Hematopoietic multipotent progenitor cell (in vitro differentiated cells): Measurements from ENCODE around the gene NEK10. TPM values are rescaled to one million over a fixed set of nuclear protein-coding genes. Genes with fewer than 3 reads are reported as not detected.

Experiments
- DNase-seq, 3 donors: peaks; one replicate each; pipeline ENCODE4 v3.0.0-alpha.2; 2011 to 2015; ENCODE audit warnings: low read depth in 2 of 3, low spot score in 2 of 3
- total RNA-seq: library from RNA; depleted of rRNA; stranded (reverse); fragments of >200 nt; gene quantifications from one replicate; pipeline ENCODE4 v1.2.3, GENCODE V29; 2012

The NEK10 gene
- total RNA-seq, 1 donor: 1.3 TPM

DNA sequence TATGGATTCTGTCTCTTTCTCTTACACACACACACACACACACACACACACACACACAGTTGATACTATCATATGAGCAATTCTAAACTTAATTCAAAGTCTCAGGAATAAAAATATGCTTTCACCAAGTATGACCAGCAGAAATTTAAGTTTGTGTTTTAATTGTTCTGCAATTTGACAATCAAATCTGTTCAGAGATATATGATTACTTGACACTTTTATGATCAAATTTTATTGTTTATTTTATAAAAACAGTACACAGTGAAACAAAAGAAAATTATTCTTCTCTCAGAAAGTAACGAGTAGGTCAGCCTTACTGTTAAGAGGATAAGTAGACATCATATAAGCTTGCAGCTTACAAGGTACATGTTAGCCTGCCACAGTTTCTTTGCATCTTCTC, 114.3 kb downstream of the NEK10 start:
- no peak for DNase-seq

DNA sequence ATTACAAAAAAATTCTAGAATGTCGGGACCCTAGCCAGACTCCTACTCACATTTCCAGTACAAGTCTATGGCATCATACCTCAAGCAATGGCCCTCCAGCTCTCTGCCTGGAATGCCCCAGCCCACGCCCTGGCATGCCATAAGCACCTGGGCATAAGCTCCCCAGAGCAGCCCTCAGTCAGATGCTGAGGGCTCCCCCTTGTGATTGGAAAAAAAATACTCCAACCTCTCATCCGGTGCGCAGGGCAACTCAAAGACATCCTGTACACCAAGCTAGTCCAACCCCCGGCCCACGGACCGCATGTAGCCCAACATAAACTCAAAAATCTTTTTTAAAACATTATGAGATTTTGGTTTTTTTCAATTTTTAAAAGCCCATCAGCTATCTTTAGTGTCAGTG, 115.4 kb downstream of the NEK10 start:
- DNase-seq: no peak

DNA sequence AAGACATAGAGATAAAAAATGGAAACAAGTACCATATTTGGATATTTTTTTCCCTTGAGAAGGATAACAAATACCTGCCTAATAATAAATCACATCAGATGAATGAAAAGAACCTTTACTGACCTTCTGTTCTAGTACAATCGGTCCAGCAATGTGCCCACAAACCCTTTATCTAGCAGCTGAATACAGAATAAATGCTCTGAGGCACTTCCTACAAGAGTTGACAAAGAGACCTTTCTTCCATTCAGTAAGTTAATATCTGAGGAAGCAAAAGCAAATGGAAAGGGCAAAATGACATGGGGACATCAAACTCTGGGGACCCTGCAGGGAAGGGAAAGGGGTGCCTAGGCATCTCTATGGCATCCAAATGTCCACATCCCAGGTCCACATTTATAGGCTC, 115.8 kb downstream of the NEK10 start:
- DNase-seq: no peak

DNA sequence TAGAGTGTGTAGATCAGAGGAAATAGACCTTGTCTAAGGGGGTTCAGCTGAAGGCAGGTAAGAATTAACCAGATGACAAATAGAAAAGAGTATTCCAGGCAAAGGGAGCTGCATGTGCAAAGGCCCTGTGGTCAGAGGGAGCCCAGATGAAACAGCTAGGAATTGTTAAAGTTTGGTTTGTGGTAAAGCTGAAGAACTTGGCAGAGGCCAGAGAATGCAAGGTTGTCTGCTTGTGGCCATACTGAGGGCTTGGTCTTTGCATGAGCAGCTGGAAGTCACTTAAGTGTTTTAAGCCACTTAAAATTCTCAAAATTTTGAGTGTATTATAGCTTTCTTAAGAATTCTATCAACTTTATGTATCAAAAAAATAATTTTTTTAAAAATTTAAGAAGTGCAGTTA, 116.5 kb downstream of the NEK10 start:
- no peak for DNase-seq

DNA sequence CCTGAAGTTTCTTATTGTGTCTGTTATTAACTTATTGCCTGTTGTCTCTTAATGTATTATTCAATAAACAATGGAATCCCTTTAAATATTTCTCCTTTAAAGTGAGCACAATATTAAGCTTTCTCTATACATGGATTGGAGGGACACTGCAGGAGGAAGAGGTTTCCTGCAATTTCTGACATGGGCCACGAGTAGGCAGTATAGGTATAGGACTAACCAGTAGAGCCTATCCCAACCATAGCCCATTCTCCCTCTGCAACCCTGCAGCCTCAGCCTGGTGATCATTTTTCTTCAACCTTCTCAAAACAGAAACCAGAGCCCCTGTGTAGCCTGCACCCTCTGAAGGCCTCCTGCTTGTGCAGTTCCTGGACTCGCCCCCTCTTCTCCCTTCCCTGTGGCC, 124.8 kb downstream of the NEK10 start:
- no peak for DNase-seq

DNA sequence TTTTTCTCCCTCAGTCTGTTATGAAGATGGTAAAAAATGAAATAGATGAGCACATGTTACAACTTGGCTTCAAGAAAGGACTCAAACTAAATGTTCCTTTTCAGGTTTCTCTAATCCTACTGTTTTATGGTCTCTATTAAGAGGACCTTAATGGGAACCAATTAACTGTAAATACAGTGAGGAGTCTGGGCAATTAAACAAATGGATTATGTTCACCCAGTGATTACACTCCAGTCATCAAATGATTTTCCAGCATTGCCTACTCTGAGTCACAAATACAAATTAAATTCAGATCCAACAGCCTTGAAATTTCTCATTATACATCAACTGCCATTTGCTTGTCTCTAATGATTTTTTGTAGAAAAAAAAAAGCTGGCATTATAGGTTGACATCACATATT, 129.2 kb downstream of the NEK10 start:
- DNase-seq: no peak

DNA sequence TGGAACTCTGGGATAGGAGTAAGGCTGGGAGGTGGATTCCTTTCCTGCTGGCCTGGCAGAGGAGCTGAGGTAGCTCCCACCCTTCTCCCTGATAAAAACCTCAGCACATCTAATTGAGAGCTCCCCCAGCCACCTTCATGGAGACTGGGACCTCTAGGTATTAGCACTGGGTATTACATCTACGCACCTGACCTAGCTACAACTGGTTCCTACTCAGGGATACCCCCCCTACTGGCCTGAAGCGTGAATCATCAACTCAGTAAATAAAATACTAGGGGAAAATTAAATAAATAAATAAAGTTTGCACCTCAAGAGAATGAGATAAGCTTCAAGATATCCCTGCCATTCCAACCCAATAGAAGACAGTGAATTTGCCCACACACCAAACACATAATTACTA, 140.4 kb downstream of the NEK10 start:
- DNase-seq: no peak

DNA sequence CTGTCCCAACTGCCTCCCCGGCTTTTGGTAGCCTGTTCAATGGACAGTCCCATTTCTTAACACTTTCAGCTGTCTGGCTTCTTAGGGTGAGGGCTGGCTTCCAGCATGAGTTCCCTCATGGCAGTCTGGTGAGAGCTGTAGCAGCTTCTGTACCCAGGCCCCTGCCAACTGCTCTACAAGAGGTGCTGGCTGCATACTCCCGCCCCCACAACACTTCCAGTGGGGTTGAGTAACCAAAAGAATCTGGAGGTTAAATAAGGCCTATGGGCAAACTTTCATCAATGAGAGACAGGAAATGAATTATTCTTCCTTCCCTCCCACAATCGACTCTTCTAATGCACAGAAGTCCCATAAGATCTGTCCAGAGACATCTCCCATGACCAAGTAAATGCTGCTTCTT, 145.0 kb downstream of the NEK10 start:
- DNase-seq: no peak

DNA sequence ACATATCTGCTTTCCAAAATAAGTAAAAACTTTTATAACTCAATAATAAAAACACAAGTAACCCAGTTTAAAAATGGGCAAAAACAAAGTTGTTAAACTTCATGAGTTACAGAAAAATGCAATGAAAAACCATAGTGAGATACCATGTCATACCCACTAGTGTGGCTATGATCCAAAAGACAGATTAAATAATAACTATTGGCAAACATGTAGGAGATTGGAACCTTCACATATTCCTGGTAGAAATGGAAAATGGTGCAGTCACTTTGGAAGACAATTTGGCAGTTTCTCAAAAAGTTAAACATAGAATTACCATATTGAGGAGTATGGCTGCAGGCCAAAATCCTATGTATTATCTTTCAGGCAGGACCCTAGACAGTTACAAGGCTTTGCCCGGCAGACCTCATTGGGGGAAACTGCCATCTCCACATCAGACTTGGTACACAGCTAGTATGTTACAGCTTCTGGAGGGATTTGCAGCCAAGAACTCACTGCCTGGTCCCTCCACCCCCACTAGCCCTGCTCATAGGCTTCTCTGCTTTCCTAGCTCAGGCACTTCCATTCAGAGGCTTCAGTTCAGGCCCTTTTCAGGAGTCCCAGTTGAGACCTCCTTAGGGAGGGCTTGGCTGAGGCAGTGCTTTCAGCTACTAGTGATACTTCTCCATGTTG, 147.8 kb downstream of the NEK10 start:
- no peak for DNase-seq

DNA sequence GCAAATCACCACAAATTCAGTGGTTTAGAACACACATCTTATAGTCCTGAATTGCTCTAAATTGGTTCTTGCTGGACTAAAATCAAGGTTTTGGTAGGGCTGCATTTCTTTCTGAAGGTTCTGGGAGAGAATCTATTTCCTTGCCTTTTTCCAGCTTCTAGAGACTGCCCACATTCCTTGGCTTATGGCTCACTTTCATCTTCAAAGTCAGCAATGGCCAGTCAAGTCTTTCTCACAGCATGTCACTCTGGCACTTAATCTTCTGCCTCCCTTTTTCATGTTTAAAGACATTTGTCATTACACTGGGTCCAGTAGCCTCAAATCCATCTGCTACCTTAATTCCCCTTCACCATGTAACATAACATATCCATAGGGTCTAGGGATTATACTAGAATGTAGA, 149.0 kb downstream of the NEK10 start:
- no peak for DNase-seq

DNA sequence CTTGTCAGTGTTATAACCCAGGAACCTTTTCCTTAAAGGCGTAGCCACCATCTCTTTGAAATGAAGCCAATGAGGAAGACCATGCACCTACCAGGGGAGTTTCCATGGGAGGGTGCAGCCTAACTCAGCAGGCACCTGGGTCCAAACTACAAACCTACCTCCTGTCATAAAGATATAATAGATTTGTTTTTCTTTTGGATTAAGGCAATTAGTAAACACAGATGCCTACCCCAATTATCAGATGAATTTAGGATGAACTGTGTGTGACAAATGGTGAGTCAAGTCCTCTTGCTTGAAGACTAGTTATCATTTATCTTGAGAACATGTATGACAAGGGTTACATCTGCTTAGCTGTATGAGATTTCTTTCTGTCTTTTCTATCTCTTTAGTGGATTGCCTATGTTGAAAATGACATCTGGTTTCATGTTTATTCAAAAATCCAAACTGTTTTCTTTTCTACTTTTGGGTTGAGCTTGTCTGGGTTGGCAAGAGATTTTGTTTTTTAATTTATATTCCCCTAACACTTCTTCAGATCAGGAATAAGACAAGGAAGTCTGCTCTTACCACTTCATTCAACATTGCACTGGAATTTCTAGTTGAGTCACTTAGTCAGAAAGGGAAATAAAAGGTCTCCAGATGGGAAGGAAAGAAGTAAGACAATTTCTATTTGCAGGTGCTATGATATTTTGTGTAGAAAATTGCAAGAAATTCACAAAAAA, 149.9 kb downstream of the NEK10 start:
- no peak for DNase-seq

DNA sequence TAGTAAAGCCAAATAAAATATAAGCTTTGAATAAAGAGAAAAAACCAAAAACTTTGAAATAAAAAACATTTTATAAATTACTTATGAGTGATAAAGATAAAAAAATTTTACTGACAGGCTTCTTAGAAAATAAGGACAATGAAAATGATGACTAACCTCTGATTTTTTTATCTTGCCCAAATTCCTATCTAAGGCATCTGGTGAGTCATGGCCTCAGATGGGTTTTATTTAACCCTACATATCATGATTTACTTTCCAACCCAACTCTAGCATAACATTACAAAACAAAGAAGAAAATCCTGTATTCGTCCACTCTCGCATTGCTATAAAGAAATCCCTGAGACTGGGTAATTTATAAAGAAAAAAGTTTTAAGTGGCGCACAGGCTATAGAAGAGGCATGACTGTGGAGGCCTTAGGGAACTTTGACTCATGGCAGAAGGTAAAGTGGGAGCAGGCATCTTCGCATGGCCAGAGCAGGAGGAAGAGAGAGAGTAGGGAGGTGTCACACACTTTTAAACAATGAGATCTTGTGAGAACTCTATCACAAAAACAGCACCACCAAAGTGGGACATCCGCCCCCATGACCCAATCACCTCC, 152.1 kb downstream of the NEK10 start:
- DNase-seq: no peak

DNA sequence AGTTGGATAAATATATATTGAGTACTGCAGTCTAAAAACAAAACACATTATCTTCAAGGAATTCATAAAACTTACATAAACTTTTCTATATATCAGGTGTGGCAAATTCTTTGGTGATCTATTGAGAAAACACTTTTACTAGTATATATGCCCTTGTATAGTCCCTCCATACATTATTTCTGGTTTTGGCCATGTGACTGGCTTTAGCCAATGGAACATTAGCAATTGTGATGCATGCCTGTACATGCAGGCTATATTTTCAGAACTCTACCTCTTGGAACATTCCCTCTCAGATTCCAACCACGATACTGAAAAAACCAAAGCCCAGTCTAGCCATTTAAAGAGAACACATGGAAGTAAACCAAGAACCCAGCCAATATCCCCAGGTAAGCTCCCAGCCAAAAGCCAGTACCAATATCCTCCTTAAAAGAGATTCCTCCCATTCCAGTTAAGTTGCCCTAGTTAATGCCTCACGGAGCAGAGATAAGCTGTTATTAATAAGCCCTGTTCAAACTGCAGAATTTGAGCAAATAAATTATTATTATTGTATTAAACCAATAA, 152.8 kb downstream of the NEK10 start:
- DNase-seq: no peak

DNA sequence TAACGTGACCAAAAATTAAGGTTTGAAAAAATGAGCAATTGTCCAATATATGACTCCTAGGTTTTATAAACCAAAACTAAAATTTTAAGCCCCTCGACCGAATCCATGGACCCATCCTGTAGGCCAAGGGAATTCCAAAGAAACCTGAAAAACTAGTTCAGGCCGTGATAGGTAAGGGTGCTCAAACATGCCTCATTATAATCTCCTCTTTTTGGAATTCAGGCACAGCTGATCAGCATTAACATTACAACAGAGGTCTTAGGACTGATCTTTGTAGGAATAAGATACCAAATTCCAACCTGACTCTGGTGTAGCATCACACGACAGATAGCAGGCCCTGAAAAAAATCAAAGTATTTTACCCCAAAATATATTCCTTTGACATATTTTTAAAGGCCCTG, 155.7 kb downstream of the NEK10 start:
- no peak for DNase-seq

DNA sequence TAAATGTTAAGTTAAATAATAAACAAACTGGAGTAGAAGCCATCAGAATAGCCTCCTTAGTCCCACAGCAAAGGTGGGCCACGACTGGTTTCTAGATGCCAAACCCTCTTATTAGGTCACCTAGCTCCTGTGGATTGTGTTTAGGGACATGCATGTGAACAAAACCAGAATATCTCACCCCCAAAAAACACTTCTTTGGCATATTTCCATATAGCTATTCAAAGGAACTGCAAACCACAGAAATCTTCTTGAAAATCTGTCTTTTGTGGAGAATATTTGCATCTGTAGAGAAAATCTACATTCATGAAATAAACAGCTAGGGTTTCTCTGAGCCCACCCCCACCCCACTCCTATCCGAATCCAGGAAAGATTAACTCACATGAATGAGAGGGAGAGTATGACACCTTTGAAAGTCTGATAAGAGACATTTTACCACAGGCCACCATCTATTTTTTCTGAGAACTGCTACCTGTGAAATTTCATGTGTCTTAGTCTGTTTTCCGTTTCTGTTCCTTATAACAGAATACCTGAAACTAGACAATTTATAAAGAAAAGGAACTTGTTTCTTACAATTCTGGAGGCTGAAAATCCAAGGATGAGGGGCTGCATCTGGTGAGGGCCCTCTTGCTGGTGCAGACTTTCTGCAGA, 159.4 kb downstream of the NEK10 start:
- DNase-seq: no peak

DNA sequence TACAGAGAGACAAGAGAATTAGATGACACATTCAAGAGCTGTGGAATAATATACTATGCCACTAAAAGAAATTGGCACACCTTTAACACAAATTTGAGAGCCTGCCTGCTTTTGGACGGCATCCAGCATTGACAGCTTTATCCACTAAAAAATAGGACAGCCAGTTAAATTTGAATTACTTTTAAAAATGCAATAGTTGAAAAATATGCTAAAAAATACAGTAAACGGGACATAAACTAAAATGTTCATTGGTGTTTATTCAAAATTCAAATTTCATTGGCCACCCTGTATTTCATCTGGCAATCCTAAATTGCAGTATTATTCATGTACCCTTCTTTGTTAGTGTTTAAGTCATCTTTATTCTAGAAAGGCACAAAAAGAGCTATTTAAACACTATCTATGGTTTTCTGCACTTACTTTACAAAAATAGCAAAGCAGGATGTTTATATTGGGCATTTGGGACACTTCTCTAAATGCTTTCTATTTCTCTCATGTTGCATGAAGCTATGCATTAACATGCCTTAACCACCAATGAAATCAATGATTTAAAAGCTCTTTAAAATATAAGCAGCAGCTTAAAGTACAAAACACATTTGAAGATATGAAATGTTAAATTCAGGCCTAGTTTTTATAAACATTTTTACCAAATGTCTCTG, 160.1 kb downstream of the NEK10 start:
- no peak for DNase-seq

DNA sequence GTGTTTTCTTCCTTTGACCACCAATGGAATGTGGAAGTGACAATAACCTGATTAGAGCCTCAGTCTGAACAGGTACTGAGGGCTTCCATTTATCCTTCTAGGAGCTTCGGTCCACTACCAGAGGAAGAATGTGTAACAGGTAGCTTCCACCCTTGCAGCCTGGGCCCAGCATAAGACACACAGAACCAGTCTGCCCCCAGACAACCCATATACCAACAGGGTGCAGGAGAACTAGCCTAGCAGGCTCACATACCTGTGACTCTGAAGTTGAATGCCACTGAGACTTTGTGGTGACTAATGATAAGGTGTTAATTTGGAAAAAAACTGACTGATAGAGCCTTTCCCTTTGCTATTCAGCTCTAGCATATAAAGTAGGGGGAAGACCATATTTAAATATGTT, 166.2 kb downstream of the NEK10 start:
- no peak for DNase-seq

DNA sequence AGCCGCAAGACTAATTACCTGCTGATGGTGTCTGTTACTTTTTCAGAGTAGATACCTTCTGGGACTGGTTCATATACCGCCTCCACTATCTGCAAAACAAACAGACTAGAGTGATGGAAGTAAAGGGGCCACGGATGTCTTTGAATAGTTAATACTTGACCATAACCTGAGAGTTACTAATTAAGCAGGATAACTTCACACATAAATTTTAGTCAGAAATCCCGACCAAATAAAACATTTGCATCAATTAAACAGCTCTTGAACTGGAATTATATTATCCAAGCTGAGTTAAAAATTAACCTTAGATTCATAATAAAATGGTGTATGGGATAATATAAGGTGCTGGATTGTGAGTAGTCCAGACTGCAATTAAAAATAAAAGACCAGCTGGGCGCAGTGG, 167.7 kb downstream of the NEK10 start:
- no peak for DNase-seq

DNA sequence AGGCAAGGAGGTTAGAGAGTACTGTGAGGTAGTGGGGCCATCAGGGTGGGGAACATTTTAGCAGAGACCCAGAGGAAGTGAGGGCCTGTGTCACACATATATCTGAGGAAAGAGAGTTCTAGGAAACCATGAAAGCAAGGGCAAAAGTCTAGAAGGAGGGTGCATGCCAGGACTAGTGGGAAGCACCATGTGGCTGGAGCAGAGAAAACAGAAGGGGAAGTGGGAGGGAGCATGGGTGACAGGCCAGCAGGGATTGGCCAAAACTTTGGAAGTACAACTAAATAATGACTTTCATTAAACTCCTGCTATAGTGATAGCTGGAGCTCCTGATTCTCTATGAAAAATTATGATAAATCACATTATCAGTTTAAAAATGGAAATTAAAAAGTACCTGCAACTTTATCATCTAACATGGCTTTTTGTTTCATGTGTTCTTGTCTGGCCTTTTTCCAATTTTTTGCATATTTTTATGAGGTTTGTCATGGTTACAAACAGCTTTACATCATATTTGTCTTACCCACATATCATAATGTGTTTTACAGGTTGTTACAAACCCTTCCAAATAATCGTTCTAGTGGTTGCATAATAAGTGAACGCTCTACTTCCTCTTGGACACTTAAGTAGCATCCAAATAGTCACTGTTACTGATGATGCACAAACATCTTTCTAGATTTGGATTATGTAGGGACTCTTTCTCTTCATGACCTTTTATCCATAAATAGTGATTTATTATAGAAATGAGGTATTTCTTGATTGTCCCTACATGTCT, 168.3 kb downstream of the NEK10 start:
- no peak for DNase-seq

DNA sequence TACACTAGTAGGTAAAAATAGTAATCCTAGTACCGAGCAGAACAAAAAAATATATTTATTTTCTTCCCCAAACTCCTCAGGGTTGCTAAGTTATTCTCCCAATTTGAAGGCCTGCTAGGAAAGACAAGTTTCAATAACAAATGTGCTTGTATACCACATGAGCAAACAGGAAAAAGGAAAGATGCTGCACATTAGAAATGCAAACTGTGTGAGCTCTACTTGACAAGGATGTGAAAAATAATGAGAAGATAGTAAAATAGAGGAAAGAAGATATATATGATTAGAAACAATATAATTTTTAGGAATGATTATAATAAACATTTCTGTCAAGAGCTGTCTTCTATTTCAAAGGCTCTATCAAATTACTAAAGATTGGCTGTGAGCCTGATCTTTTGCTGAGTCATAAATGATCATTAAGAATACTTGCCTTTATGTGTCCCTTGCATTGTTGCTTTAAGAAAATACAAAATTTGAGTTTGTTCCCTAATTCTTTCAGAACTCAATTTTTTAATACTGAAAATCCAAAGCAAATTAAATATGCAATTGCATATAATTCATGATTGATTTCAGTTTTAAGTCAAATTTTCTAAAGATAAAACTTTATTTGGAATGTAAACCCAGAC, 174.2 kb downstream of the NEK10 start:
- no peak for DNase-seq
